ENCODE results near the gene FRMD5. TPM values are rescaled to one million over a fixed set of nuclear protein-coding genes. Genes with fewer than 3 reads are reported as not detected.

Gene FRMD5
- total RNA-seq, 1 experiment from 2014 or later: 3.9 TPM

- Histone ChIP-seq H2BK12ac (ENCODE audit: insufficient read length, low read depth, low read length) (no peak overlapping the region), H3K4me2 (ENCODE audit: insufficient read depth, insufficient read length, low read length) (no peak overlapping the region), H4K5ac (ENCODE audit: insufficient read length, low read depth, low read length) (no peak overlapping the region), H3K9me3 (ENCODE audit: control insufficient read depth, low read depth, low read length) (no peaks in the 10 kb centered on the region), H4K20me1 (ENCODE audit: control insufficient read depth, insufficient read depth, insufficient read length) (no peaks in the 10 kb centered on the region), H3K79me1 (ENCODE audit: insufficient read depth, low read depth, low read length, poor library complexity, severe bottlenecking) (no peaks in the 10 kb centered on the region), H4K91ac (ENCODE audit: insufficient read length, low read depth, low read length) (no peak overlapping the region), H2BK5ac (ENCODE audit: insufficient read length, low read length) (no peak overlapping the region), H4K8ac (replicated peaks; ENCODE audit: insufficient read length, low read depth, low read length) (no peak overlapping the region), H3T11ph (ENCODE audit: low read length) (no peak overlapping the region), H3K14ac (ENCODE audit: insufficient read depth, low read length) (no peak overlapping the region), H3K4me1 (ENCODE audit: insufficient read depth, low read length) (no peaks in the 10 kb centered on the region), H2BK15ac (ENCODE audit: low read depth, low read length) (no peak overlapping the region), H3K27ac (ENCODE audit: insufficient read length, low read depth, low read length) (no peak overlapping the region), H3K23me2 (ENCODE audit: insufficient read length, low read depth, low read length, poor library complexity, severe bottlenecking) (no peaks in the 10 kb centered on the region), H2AFZ (ENCODE audit: low read length) (no peak overlapping the region), H3K23ac (ENCODE audit: insufficient read length, low read depth, low read length) (no peak overlapping the region), H3K79me2 (ENCODE audit: insufficient read depth, low read length) (no peaks in the 10 kb centered on the region), H2BK20ac (ENCODE audit: low read depth, low read length, poor library complexity, severe bottlenecking) (no peak overlapping the region), H2BK120ac (ENCODE audit: low read depth, low read length, poor library complexity, severe bottlenecking) (no peak overlapping the region), H3K18ac (ENCODE audit: insufficient read length, low read depth, low read length) (no peak overlapping the region), H3K4ac (ENCODE audit: low read depth, low read length) (no peak overlapping the region), H2AK5ac (ENCODE audit: insufficient read length, low read length) (no peak overlapping the region), H3K27me3 (ENCODE audit: insufficient read depth, low read length) (no peaks in the 10 kb centered on the region), H3K56ac (ENCODE audit: insufficient read length, low read depth, low read length) (no peak overlapping the region), H3K9ac (ENCODE audit: extremely low read depth, insufficient read length, low read length) (no peak overlapping the region)
- no peaks in the 10 kb centered on the region for H3K4me1 Mint-ChIP-seq
- H3K36me3 Mint-ChIP-seq (ENCODE audit: insufficient read depth in 1 of 3, low read depth in 3 of 3): no peaks in the 10 kb centered on the region
- H3K4me3 Mint-ChIP-seq: no peak overlapping the region
- no peak overlapping the region for H3K27ac Mint-ChIP-seq
- TF ChIP-seq CTCF (conservative IDR thresholded peaks at IDR 0.05): no peak
- DNase-seq: no peak
- H3K9me3 Mint-ChIP-seq: no peaks in the 10 kb centered on the region
- no CpG with 5 or more reads among the region's 2 CpGs for WGBS (ENCODE audit: extremely low coverage, insufficient read length, low lambda C conversion rate)
- no peaks in the 10 kb centered on the region for H3K27me3 Mint-ChIP-seq (ENCODE audit: low read depth)
Measured at GRCh38 chr15:44125879-44126278, 69.2 kb downstream of the FRMD5 start.
